ENCODE results near the gene DYTN. TPM values are rescaled to one million over a fixed set of nuclear protein-coding genes. Genes with fewer than 3 reads are reported as not detected.

DYTN gene
- total RNA-seq, 1 donor from 2014 or later: 3.1 TPM

GRCh38 chr2:206713746-206714145, 4.5 kb downstream of the DYTN start:
- no peak overlapping the region for H3K4me3 Mint-ChIP-seq (ENCODE audit: unreplicated experiment)
- no peak for TF ChIP-seq CTCF (IDR thresholded peaks at IDR 0.05; ENCODE audit: unreplicated experiment)

GRCh38 chr2:206708286-206708685, 9.9 kb downstream of the DYTN start:
- no peaks in the 10 kb centered on the region for H3K9me3 Mint-ChIP-seq (ENCODE audit: unreplicated experiment)
- no peak overlapping the region for H3K27ac Mint-ChIP-seq (ENCODE audit: unreplicated experiment)
- no peaks in the 10 kb centered on the region for H3K27me3 Mint-ChIP-seq (ENCODE audit: unreplicated experiment)
- H3K4me3 Mint-ChIP-seq (ENCODE audit: unreplicated experiment): no peak overlapping the region
- no peak for TF ChIP-seq CTCF (IDR thresholded peaks at IDR 0.05; ENCODE audit: unreplicated experiment)
- DNase-seq (ENCODE audit: low spot score): no peak
- no peaks in the 10 kb centered on the region for H3K36me3 Mint-ChIP-seq (ENCODE audit: low read depth, unreplicated experiment)
- H3K4me1 Mint-ChIP-seq (ENCODE audit: unreplicated experiment): no peaks in the 10 kb centered on the region

More at GRCh38 chr2:206713746-206714145, 4.5 kb downstream of the DYTN start:
- Mint-ChIP-seq H3K9me3 (ENCODE audit: unreplicated experiment) (no peaks in the 10 kb centered on the region), H3K27me3 (ENCODE audit: unreplicated experiment) (peaks cover 1% of the 10 kb centered on the region), H3K27ac (ENCODE audit: unreplicated experiment) (no peak overlapping the region), H3K4me1 (ENCODE audit: unreplicated experiment) (no peaks in the 10 kb centered on the region), H3K36me3 (ENCODE audit: low read depth, unreplicated experiment) (no peaks in the 10 kb centered on the region)
- DNase-seq (ENCODE audit: low spot score): no peak

GRCh38 chr2:206707164-206707701, 11.0 kb downstream of the DYTN start:
- Mint-ChIP-seq H3K9me3 (ENCODE audit: unreplicated experiment) (no peaks in the 10 kb centered on the region), H3K27me3 (ENCODE audit: unreplicated experiment) (no peaks in the 10 kb centered on the region), H3K27ac (ENCODE audit: unreplicated experiment) (no peak overlapping the region)

GRCh38 chr2:206701952-206702605, 16.1 kb downstream of the DYTN start:
- no peaks in the 10 kb centered on the region for H3K9me3 Mint-ChIP-seq (ENCODE audit: unreplicated experiment)
- no peaks in the 10 kb centered on the region for H3K36me3 Mint-ChIP-seq (ENCODE audit: low read depth, unreplicated experiment)
- TF ChIP-seq CTCF (IDR thresholded peaks at IDR 0.05; ENCODE audit: unreplicated experiment): no peak
- H3K4me1 Mint-ChIP-seq (ENCODE audit: unreplicated experiment): peaks cover 10% of the 10 kb centered on the region
- H3K4me3 Mint-ChIP-seq (ENCODE audit: unreplicated experiment): no peak overlapping the region
- no peak overlapping the region for H3K27ac Mint-ChIP-seq (ENCODE audit: unreplicated experiment)
- no peak for DNase-seq (ENCODE audit: low spot score)
- H3K27me3 Mint-ChIP-seq (ENCODE audit: unreplicated experiment): peaks cover 2% of the 10 kb centered on the region

More at GRCh38 chr2:206707164-206707701, 11.0 kb downstream of the DYTN start:
- no peak for DNase-seq (ENCODE audit: low spot score)
- TF ChIP-seq CTCF (IDR thresholded peaks at IDR 0.05; ENCODE audit: unreplicated experiment): no peak
- H3K36me3 Mint-ChIP-seq (ENCODE audit: low read depth, unreplicated experiment): no peaks in the 10 kb centered on the region
- no peaks in the 10 kb centered on the region for H3K4me1 Mint-ChIP-seq (ENCODE audit: unreplicated experiment)
- no peak overlapping the region for H3K4me3 Mint-ChIP-seq (ENCODE audit: unreplicated experiment)

- H3K36me3 Mint-ChIP-seq (ENCODE audit: low read depth, unreplicated experiment): no peaks in the 10 kb centered on the region
- peak overlapping the region; percentile 66 for H3K4me3 Mint-ChIP-seq (ENCODE audit: unreplicated experiment)
- DNase-seq (ENCODE audit: low spot score): peak; percentile 11
- H3K4me1 Mint-ChIP-seq (ENCODE audit: unreplicated experiment): peaks cover 10% of the 10 kb centered on the region
- H3K9me3 Mint-ChIP-seq (ENCODE audit: unreplicated experiment): no peaks in the 10 kb centered on the region
- H3K27ac Mint-ChIP-seq (ENCODE audit: unreplicated experiment): peak overlapping the region; percentile 70
- no peak for TF ChIP-seq CTCF (IDR thresholded peaks at IDR 0.05; ENCODE audit: unreplicated experiment)
- H3K27me3 Mint-ChIP-seq (ENCODE audit: unreplicated experiment): peaks cover 3% of the 10 kb centered on the region
These were observed 18.0 kb downstream of the DYTN start for GRCh38 chr2:206700156-206700555.

All from endothelial cell (in vitro differentiated cells).